Trophoblast cell (in vitro differentiated cells and primary cell): ENCODE results near the gene LAYN.

Source experiments
- DNase-seq, 2 donors: peaks; one replicate each; pipeline ENCODE4 v3.0.0-alpha.2; 2016
- H2AFZ ChIP-seq: 2 replicates; pipeline ENCODE4 v1.6.1; 2013; ENCODE audit warnings: low read length, moderate library complexity, mild to moderate bottlenecking; ENCODE audit not compliant: insufficient read depth, poor library complexity
- H2AK5ac ChIP-seq: 2 replicates; pipeline ENCODE4 v1.6.1; 2013; ENCODE audit warnings: mild to moderate bottlenecking, low read length
- H2BK120ac ChIP-seq: 2 replicates; pipeline ENCODE4 v1.6.1; 2013; ENCODE audit warnings: low read length, mild to moderate bottlenecking, moderate library complexity; ENCODE audit not compliant: insufficient read depth, poor library complexity
- H2BK12ac ChIP-seq: 2 replicates; pipeline ENCODE4 v1.6.1; 2013; ENCODE audit warnings: mild to moderate bottlenecking, low read length, moderate library complexity
- H2BK5ac ChIP-seq: 2 replicates; pipeline ENCODE4 v1.6.1; 2013; ENCODE audit warnings: low read length, low read depth, moderate library complexity, mild to moderate bottlenecking; ENCODE audit not compliant: poor library complexity
- H3K14ac ChIP-seq: 2 replicates; pipeline ENCODE4 v1.6.1; 2013; ENCODE audit warnings: mild to moderate bottlenecking, low read length
- H3K18ac ChIP-seq: 2 replicates; pipeline ENCODE4 v1.6.1; 2013; ENCODE audit warnings: mild to moderate bottlenecking, low read length
- H3K23ac ChIP-seq: 2 replicates; pipeline ENCODE4 v1.6.1; 2013; ENCODE audit warnings: low read length
- H3K27ac ChIP-seq: 2 replicates; pipeline ENCODE4 v1.5.1; 2013; ENCODE audit warnings: low read depth, mild to moderate bottlenecking, inconsistent platforms, low read length, moderate library complexity
- H3K27me3 ChIP-seq: 2 replicates; pipeline ENCODE4 v1.6.1; 2013; ENCODE audit warnings: inconsistent platforms, mild to moderate bottlenecking, low read length, moderate library complexity; ENCODE audit not compliant: insufficient read depth
- H3K36me3 ChIP-seq, 2 experiments: 1 replicate in 1 of 2; 2 replicates in 1 of 2; pipeline ENCODE4 v1.6.1; 2013; ENCODE audit warnings: low read length in 2 of 2, mild to moderate bottlenecking in 2 of 2, moderate library complexity in 1 of 2; ENCODE audit not compliant: insufficient read depth in 2 of 2, control insufficient read depth in 1 of 2
- H3K4ac ChIP-seq: 2 replicates; pipeline ENCODE4 v1.6.1; 2013; ENCODE audit warnings: low read depth, mild to moderate bottlenecking, low read length, moderate library complexity
- H3K4me1 ChIP-seq, 2 experiments: 1 replicate in 1 of 2; 2 replicates in 1 of 2; pipeline ENCODE4 v1.6.1; 2013; ENCODE audit warnings: low read length in 2 of 2, mild to moderate bottlenecking in 2 of 2, moderate library complexity in 1 of 2; ENCODE audit not compliant: insufficient read depth in 2 of 2, control insufficient read depth in 1 of 2
- H3K4me2 ChIP-seq: 2 replicates; pipeline ENCODE4 v1.6.1; 2013; ENCODE audit warnings: inconsistent platforms, mild to moderate bottlenecking, low read length, moderate library complexity
- H3K4me3 ChIP-seq: 2 replicates; pipeline ENCODE4 v1.5.1; 2013; ENCODE audit warnings: mild to moderate bottlenecking, low read depth, low read length, inconsistent platforms
- H3K79me1 ChIP-seq: one replicate; pipeline ENCODE4 v1.6.1; 2013; ENCODE audit warnings: low read length
- H3K79me2 ChIP-seq: 2 replicates; pipeline ENCODE4 v1.6.1; 2013; ENCODE audit warnings: low read length, mild to moderate bottlenecking; ENCODE audit not compliant: control insufficient read depth, insufficient read depth, poor library complexity
- H3K9ac ChIP-seq: 2 replicates; pipeline ENCODE4 v1.6.1; 2013; ENCODE audit warnings: mild to moderate bottlenecking, low read length
- H3K9me3 ChIP-seq: 2 replicates; pipeline ENCODE4 v1.6.1; 2013; ENCODE audit warnings: low read depth, mild to moderate bottlenecking, control low read depth, inconsistent platforms, low read length; ENCODE audit not compliant: insufficient read depth
- H4K12ac ChIP-seq: 2 replicates; pipeline ENCODE4 v1.6.1; 2013; ENCODE audit warnings: low read depth, mild to moderate bottlenecking, low read length, moderate library complexity
- H4K8ac ChIP-seq: 2 replicates; pipeline ENCODE4 v1.6.1; 2013; ENCODE audit warnings: low read depth, mild to moderate bottlenecking, low read length, moderate library complexity
- H4K91ac ChIP-seq: one replicate; pipeline ENCODE4 v1.6.1; 2013; ENCODE audit warnings: low read depth, mild to moderate bottlenecking, low read length, moderate library complexity
- WGBS: extraction: QIAGEN DNeasy Blood & Tissue Kit; methylation state at CpG from one replicate; pipeline ENCODE4 v1.1.7; 2013; ENCODE audit warnings: missing lambda C conversion rate; ENCODE audit not compliant: insufficient read length, insufficient coverage; ENCODE audit errors: extremely low coverage; 5-methylcytosine and 5-hydroxymethylcytosine counted together

Gene LAYN

DNA sequence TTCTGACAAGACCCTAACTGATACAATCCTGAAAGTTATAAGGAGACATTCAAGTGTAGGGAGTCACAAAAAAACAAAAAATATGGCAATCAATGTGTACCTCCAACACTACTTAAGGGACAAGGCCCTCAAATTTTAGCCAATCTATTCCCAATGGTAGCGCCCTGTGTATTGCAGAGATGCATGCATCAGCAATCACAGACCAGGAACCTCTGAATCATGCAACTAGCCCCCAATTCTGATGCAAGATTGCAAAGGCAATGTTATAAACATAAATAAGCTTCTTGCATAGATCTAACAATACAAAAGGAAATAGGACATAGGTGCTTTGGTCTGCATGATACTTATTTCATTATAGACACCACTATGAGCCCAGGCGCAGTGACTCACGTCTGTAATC lies 32.1 kb downstream of the LAYN start:
- H3K27me3 ChIP-seq: no peaks in the 10 kb centered on the region
- no peak overlapping the region for H2AK5ac ChIP-seq
- H2BK120ac ChIP-seq: no peak overlapping the region
- no peak overlapping the region for H3K4me2 ChIP-seq
- H3K36me3 ChIP-seq: no peaks in the 10 kb centered on the region
- no peak overlapping the region for H2BK5ac ChIP-seq
- H3K9me3 ChIP-seq: no peaks in the 10 kb centered on the region
- no peak overlapping the region for H4K91ac ChIP-seq
- no peak overlapping the region for H2AFZ ChIP-seq
- H3K14ac ChIP-seq: no peak overlapping the region
- no peak overlapping the region for H4K8ac ChIP-seq
- no peak overlapping the region for H2BK12ac ChIP-seq
- no peaks in the 10 kb centered on the region for H3K79me1 ChIP-seq
- no peaks in the 10 kb centered on the region for H3K4me1 ChIP-seq
- DNase-seq: peak in 1 of 2 donors; percentile 22
- no peaks in the 10 kb centered on the region for H3K79me2 ChIP-seq
- no peak overlapping the region for H3K18ac ChIP-seq
- H3K9ac ChIP-seq: no peak overlapping the region
- no peak overlapping the region for H4K12ac ChIP-seq
- no peak overlapping the region for H3K4me3 ChIP-seq
- no peak overlapping the region for H3K23ac ChIP-seq
- WGBS: no CpG with 5 or more reads among the region's 3 CpGs
- no peak overlapping the region for H3K27ac ChIP-seq
- no peak overlapping the region for H3K4ac ChIP-seq

DNA sequence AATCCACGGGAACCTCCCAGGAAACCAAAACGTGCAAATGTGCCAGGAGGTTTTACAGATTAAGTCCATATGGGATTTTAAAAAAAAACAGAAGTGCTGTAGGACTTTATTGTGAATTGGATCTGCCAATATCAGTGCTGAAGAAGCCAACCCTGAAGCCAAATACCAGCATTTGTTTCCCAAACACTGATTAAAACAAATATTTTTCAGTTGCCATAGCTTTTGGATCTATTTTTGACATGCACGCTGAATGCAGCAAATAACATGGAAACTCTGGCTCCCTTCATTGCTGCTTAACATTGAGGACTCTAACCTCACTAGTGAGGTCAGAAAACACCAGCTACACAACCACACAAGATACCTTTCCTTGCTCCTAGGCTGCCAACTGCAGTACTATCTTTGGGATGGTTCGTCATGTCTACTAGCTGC lies 33.3 kb downstream of the LAYN start:
- Histone ChIP-seq H3K4me2 (no peak overlapping the region), H3K4ac (no peak overlapping the region), H3K4me1 (no peaks in the 10 kb centered on the region), H2BK5ac (no peak overlapping the region), H4K12ac (no peak overlapping the region), H3K36me3 (no peaks in the 10 kb centered on the region), H3K23ac (no peak overlapping the region), H4K91ac (no peak overlapping the region), H4K8ac (no peak overlapping the region), H3K14ac (no peak overlapping the region), H3K27me3 (no peaks in the 10 kb centered on the region), H3K79me1 (no peaks in the 10 kb centered on the region), H3K9me3 (no peaks in the 10 kb centered on the region), H3K4me3 (no peak overlapping the region), H2AK5ac (no peak overlapping the region), H2BK120ac (no peak overlapping the region), H2AFZ (no peak overlapping the region), H3K79me2 (no peaks in the 10 kb centered on the region), H3K27ac (no peak overlapping the region), H3K9ac (peak overlapping the region; percentile 56), H2BK12ac (no peak overlapping the region), H3K18ac (no peak overlapping the region)
- peak in 1 of 2 donors; percentile 71 for DNase-seq
- no CpG with 5 or more reads among the region's 4 CpGs for WGBS

GRCh38 chr11:111574373-111575225 lies 34.1 kb downstream of the LAYN start:
- no peaks in the 10 kb centered on the region for H3K27me3 ChIP-seq
- no peak overlapping the region for H3K9ac ChIP-seq
- H3K9me3 ChIP-seq: no peaks in the 10 kb centered on the region
- H4K8ac ChIP-seq: no peak overlapping the region
- H2BK120ac ChIP-seq: no peak overlapping the region
- H3K4me2 ChIP-seq: no peak overlapping the region
- H3K79me1 ChIP-seq: no peaks in the 10 kb centered on the region
- no peak overlapping the region for H2BK5ac ChIP-seq
- H3K36me3 ChIP-seq: no peaks in the 10 kb centered on the region
- H2BK12ac ChIP-seq: no peak overlapping the region
- H3K4me1 ChIP-seq: no peaks in the 10 kb centered on the region
- no peak overlapping the region for H3K27ac ChIP-seq
- no peak overlapping the region for H2AFZ ChIP-seq
- H3K79me2 ChIP-seq: no peaks in the 10 kb centered on the region
- H3K18ac ChIP-seq: no peak overlapping the region
- no peak overlapping the region for H4K91ac ChIP-seq
- H2AK5ac ChIP-seq: no peak overlapping the region
- no peak for DNase-seq
- no peak overlapping the region for H3K23ac ChIP-seq
- H3K14ac ChIP-seq: no peak overlapping the region
- H3K4ac ChIP-seq: no peak overlapping the region
- no peak overlapping the region for H4K12ac ChIP-seq
- no peak overlapping the region for H3K4me3 ChIP-seq
- WGBS: no CpG with 5 or more reads among the region's 7 CpGs

- Histone ChIP-seq H2AFZ (no peak overlapping the region), H3K18ac (no peak overlapping the region), H3K4me2 (no peak overlapping the region), H4K12ac (no peak overlapping the region), H3K36me3 (no peaks in the 10 kb centered on the region), H2BK12ac (no peak overlapping the region), H3K4me1 (no peaks in the 10 kb centered on the region), H2AK5ac (no peak overlapping the region), H3K9ac (no peak overlapping the region), H3K27ac (no peak overlapping the region), H3K27me3 (no peaks in the 10 kb centered on the region), H4K8ac (no peak overlapping the region), H3K79me2 (no peaks in the 10 kb centered on the region), H3K9me3 (no peaks in the 10 kb centered on the region), H3K23ac (no peak overlapping the region), H3K79me1 (no peaks in the 10 kb centered on the region), H3K4me3 (no peak overlapping the region), H2BK120ac (no peak overlapping the region), H3K14ac (no peak overlapping the region), H2BK5ac (no peak overlapping the region), H4K91ac (no peak overlapping the region), H3K4ac (no peak overlapping the region)
- WGBS: no CpG with 5 or more reads among the region's 6 CpGs
- DNase-seq: no peak
Observed at GRCh38 chr11:111575740-111576139, 35.2 kb downstream of the LAYN start.
